Measurements from ENCODE around the gene STUB1. TPM values are rescaled to one million over a fixed set of nuclear protein-coding genes. Genes with fewer than 3 reads are reported as not detected.

STUB1 gene
- total RNA-seq, 2 donors from 2014 or later, result 63.3 to 205 TPM

DNA sequence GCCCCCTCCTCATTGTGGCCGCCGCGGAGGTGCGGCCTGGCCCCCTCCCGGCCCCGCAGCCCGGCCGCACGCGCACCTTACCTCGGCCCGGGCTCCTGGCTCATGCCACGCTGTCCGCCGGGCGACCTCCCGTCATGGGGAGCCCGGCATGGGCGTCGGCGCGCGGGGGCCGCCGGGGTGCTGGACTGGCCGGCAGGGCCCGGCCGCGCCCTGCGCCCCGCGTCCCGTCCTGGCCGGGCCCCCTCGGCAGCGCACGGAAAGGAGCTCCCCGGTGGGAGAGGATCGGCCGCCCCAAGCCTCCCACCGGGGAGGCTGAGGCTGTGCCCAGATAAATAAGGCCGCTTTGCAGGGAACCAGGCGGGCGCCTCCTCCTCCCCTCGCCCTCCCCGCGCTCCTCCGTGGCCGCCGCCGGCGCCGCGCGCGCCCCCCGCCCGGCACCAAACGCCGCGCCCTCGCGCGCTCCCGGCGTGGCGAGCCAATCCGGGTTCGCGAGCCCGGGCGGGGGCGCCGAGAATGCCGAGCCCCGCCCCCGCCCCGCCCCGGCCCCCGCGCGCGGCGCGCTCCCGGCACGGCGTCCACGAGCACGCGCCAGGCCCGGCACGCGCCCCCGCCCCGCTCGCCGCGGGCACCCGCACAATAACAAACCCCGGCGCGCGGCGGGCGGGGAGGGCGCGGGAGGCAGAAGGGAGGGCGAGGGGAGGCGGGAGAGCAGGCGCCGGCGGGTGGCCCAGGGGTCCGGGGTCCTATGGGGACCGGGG lies 25.4 kb downstream of the STUB1 start, which contains the start of gene FBXL16:
Gene FBXL16 (minus strand): TSS at position 371 of the 758 bp plus-strand sequence. CDS start 8,396 bp downstream, outside the sequence.
- ATAC-seq (no peak), DNase-seq (no peak)
- Histone ChIP-seq H3K36me3 (replicated peaks in 1 of 2; ENCODE audit: insufficient read depth in 1 of 2, low read depth in 2 of 2) (no peaks in the 10 kb centered on the region), H3K4me3 (no peak within 1 kb of the TSS), H3K9me3 (no peaks in the 10 kb centered on the region), H3K27me3 (peaks cover 0 to 65% of the 10 kb centered on the region in 2 donors), H3K4me1 (peaks cover 6% of the 10 kb centered on the region), H3K27ac (no peak within 1 kb of the TSS)
- 1% methylated on average over 85 of the region's 115 CpGs; no CpG with 5 or more reads in 1 of the 2 donors for WGBS, 2 donors
- intact Hi-C loops (cut with DNase I), result loop anchor here (10.0 kb wide), 1 partner anchor 469 kb away; no protein-coding TSS in a partner anchor
- no peak for TF ChIP-seq POLR2A (IDR thresholded peaks at IDR 0.05)
- TF ChIP-seq, protein P1, sequence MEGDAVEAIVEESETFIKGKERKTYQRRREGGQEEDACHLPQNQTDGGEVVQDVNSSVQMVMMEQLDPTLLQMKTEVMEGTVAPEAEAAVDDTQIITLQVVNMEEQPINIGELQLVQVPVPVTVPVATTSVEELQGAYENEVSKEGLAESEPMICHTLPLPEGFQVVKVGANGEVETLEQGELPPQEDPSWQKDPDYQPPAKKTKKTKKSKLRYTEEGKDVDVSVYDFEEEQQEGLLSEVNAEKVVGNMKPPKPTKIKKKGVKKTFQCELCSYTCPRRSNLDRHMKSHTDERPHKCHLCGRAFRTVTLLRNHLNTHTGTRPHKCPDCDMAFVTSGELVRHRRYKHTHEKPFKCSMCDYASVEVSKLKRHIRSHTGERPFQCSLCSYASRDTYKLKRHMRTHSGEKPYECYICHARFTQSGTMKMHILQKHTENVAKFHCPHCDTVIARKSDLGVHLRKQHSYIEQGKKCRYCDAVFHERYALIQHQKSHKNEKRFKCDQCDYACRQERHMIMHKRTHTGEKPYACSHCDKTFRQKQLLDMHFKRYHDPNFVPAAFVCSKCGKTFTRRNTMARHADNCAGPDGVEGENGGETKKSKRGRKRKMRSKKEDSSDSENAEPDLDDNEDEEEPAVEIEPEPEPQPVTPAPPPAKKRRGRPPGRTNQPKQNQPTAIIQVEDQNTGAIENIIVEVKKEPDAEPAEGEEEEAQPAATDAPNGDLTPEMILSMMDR (IDR thresholded peaks at IDR 0.05), result no peak

DNA sequence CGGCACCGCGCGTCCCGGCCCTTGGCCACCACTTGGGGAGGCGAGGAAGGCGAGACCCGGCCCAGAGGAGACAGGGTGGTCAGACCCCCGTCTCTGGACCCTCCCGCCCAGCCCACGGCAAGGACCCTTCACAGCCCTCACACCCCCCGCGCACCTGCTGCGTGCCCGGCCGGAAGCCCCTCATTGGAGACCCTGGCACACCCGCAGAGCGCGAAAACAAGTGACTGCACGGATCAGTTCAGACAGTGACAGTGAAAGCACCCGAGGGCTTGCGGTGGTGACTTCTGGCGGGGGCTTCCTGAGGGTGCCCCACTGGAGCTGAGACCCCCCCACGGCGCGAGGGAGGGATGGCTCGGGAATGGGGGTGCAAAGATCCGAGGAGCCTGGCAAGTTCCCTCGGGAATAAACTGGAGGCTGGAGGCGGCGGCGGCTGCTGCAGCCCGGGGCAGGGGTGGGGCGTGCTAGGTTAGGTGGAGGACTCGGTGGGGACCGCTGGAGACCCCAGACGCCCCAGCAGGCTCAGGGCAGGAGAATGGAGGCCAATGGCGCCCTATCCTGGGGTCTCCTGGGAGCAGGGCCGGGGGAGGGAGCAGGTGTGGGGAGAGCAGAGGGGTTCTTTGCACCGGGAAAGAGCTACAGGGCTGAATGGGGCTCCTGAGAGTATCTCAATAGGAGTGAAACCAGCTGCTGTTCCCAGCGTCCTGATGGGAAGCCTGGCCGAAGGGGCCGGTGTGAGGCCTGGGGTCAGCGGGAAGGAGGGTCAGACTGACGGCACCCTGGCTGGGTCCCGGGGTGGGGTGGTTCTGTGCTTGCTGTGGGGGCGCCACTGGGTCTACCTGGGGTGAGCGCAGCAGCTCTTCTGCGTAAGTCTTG lies 26.2 kb downstream of the STUB1 start:
- peaks cover 0 to 65% of the 10 kb centered on the region in 2 donors for H3K27me3 ChIP-seq
- 0 to 4% methylated on average over 13 to 49 of the region's 49 CpGs for WGBS, 2 donors
- DNase-seq (no peak), ATAC-seq (no peak)
- no peak overlapping the region for H3K4me3 ChIP-seq
- no peak overlapping the region for H3K27ac ChIP-seq
- TF ChIP-seq, protein P1 (IDR thresholded peaks at IDR 0.05), result no peak
- TF ChIP-seq POLR2A (IDR thresholded peaks at IDR 0.05), result no peak
- no peaks in the 10 kb centered on the region for H3K9me3 ChIP-seq
- intact Hi-C loops (cut with DNase I), result loop anchor here (10.0 kb wide), 1 partner anchor 468 kb away; no protein-coding TSS in a partner anchor
- H3K36me3 ChIP-seq (replicated peaks in 1 of 2; ENCODE audit: insufficient read depth in 1 of 2, low read depth in 2 of 2), result no peaks in the 10 kb centered on the region
- peaks cover 2% of the 10 kb centered on the region for H3K4me1 ChIP-seq

DNA sequence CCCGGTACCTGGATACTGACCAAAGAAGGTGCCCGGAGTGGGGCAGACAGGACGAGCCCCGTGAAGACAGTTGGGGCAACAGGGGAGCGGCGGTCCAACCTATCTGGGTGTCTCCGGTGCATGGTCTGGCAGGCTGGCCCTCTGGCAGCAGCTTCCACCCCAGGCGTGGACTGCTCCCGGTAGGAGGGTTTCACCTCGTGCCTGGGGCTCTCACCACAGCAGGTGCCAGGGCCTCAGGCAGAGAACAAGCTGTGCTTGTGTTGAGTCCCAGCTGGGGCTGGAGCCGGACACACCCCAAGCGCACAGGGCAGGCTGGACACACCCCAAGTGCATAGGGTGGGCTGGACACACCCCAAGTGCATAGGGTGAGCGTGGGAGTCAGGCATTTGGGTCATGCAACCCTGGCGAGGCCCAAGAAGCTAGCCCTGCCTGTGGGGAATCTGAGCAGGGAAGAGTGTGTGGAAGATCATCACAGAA lies 26.9 kb downstream of the STUB1 start:
- intact Hi-C loops (cut with DNase I), result loop anchor here (10.0 kb wide), 1 partner anchor 468 kb away; no protein-coding TSS in a partner anchor
- Histone ChIP-seq H3K27ac (no peak overlapping the region), H3K4me3 (no peak overlapping the region), H3K36me3 (replicated peaks in 1 of 2; ENCODE audit: insufficient read depth in 1 of 2, low read depth in 2 of 2) (no peaks in the 10 kb centered on the region), H3K4me1 (peaks cover 6% of the 10 kb centered on the region), H3K27me3 (peaks cover 0 to 58% of the 10 kb centered on the region in 2 donors), H3K9me3 (no peaks in the 10 kb centered on the region)
- WGBS, 2 donors, result 20 to 22% methylated on average over 4 to 14 of the region's 14 CpGs
- no peak for ATAC-seq
- TF ChIP-seq, protein P1 (IDR thresholded peaks at IDR 0.05), result no peak
- TF ChIP-seq POLR2A (IDR thresholded peaks at IDR 0.05), result no peak
- DNase-seq, result no peak

DNA sequence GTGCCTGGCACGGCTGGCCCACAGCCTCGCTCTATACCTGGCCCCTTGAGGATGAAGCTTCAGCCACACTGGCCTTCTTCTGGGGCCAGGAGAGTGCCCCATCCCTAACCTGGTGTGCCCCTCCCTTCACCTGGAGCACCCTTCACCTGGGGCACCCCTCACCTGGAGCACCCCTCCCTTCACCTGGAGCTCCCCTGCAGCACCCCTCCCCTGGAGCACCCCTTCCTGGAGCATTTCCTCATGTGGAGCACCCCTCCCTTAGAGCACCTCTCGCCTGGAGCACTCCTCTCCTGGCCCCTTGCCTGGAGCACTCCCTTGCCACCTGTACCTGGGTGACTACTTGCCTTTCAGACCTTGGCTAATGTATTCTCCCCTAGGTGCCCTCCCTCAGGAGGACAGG lies 27.8 kb downstream of the STUB1 start:
- Histone ChIP-seq H3K9me3 (no peaks in the 10 kb centered on the region), H3K27me3 (peaks cover 0 to 50% of the 10 kb centered on the region in 2 donors), H3K4me1 (peaks cover 6% of the 10 kb centered on the region), H3K4me3 (no peak overlapping the region), H3K36me3 (replicated peaks in 1 of 2; ENCODE audit: insufficient read depth in 1 of 2, low read depth in 2 of 2) (no peaks in the 10 kb centered on the region), H3K27ac (no peak overlapping the region)
- intact Hi-C loops (cut with DNase I), result loop anchor here (10.0 kb wide), 1 partner anchor 467 kb away; no protein-coding TSS in a partner anchor
- DNase-seq, result no peak
- no peak for ATAC-seq
- TF ChIP-seq, protein P1 (IDR thresholded peaks at IDR 0.05), result no peak
- TF ChIP-seq POLR2A (IDR thresholded peaks at IDR 0.05), result no peak
- 31 to 50% methylated on average over 3 of the region's 3 CpGs for WGBS, 2 donors
